NT2/D1 (cell line): Measurements from ENCODE around the gene RTN1.
"Not testable (repeated sequence)": the region's sequence is repeated elsewhere in the genome, so short reads cannot be mapped to it uniquely, and the experiment has no call there.

Experiments used
- DNase-seq: peaks from one replicate; pipeline ENCODE4 v3.0.0-alpha.2; 2011; ENCODE audit warnings: low read depth, low spot score
- H3K27me3 ChIP-seq: 2 replicates; pipeline ENCODE4 v1.6.0; 2011; ENCODE audit warnings: mild to moderate bottlenecking; ENCODE audit not compliant: insufficient read length, insufficient read depth
- H3K36me3 ChIP-seq: 2 replicates; pipeline ENCODE4 v1.6.1; 2011; ENCODE audit warnings: mild to moderate bottlenecking, low read length, mixed read lengths; ENCODE audit not compliant: insufficient read depth, insufficient read length
- H3K4me1 ChIP-seq: 2 replicates; pipeline ENCODE4 v1.5.1; 2011; ENCODE audit not compliant: insufficient read depth, insufficient read length
- H3K4me3 ChIP-seq: 2 replicates; pipeline ENCODE4 v1.5.1; 2011; ENCODE audit warnings: low read depth; ENCODE audit not compliant: insufficient read length
- H3K9ac ChIP-seq: 2 replicates; pipeline ENCODE4 v1.6.0; 2011; ENCODE audit warnings: low read depth; ENCODE audit not compliant: insufficient read length
- H3K9me3 ChIP-seq: 2 replicates; pipeline ENCODE4 v1.5.1; 2011; ENCODE audit warnings: mild to moderate bottlenecking, low read length; ENCODE audit not compliant: insufficient read depth
- SUZ12 ChIP-seq: IDR thresholded peaks from 2 replicates; pipeline ENCODE4 v1.6.1; 2011; ENCODE audit not compliant: insufficient read length, insufficient read depth; ENCODE audit errors: extremely low read depth
- YY1 ChIP-seq: IDR thresholded peaks from 2 replicates; pipeline ENCODE4 v1.6.1; 2011; ENCODE audit not compliant: insufficient read length, insufficient read depth
- ZNF274 ChIP-seq: IDR thresholded peaks from 2 replicates; pipeline ENCODE4 v1.6.1; 2011; ENCODE audit warnings: mild to moderate bottlenecking, low read depth, low read length

RTN1 gene

GRCh38 chr14:59679872-59680271 is 190.7 kb downstream of the RTN1 start:
- no peak for DNase-seq

GRCh38 chr14:59678352-59678751 is 192.2 kb downstream of the RTN1 start:
- H3K4me1 ChIP-seq: no peaks in the 10 kb centered on the region
- peaks cover 5% of the 10 kb centered on the region; the same call in 1 of the 2 replicates for H3K9me3 ChIP-seq
- DNase-seq: no peak
- H3K4me3 ChIP-seq: no peak overlapping the region
- TF ChIP-seq ZNF274: no peak
- no peak for TF ChIP-seq YY1
- no peak for TF ChIP-seq SUZ12
- H3K9ac ChIP-seq: no peak overlapping the region
- H3K36me3 ChIP-seq: no peaks in the 10 kb centered on the region
- H3K27me3 ChIP-seq: no peaks in the 10 kb centered on the region

More at GRCh38 chr14:59679872-59680271, 190.7 kb downstream of the RTN1 start:
- Histone ChIP-seq H3K36me3 (no peaks in the 10 kb centered on the region), H3K27me3 (no peaks in the 10 kb centered on the region), H3K4me3 (no peak overlapping the region), H3K4me1 (no peaks in the 10 kb centered on the region), H3K9ac (no peak overlapping the region), H3K9me3 (no peaks in the 10 kb centered on the region)
- no peak for TF ChIP-seq SUZ12
- TF ChIP-seq YY1: no peak
- no peak for TF ChIP-seq ZNF274

GRCh38 chr14:59677771-59678231 is 192.8 kb downstream of the RTN1 start:
- no peak overlapping the region for H3K9ac ChIP-seq
- TF ChIP-seq YY1: no peak
- no peak for TF ChIP-seq SUZ12
- TF ChIP-seq ZNF274: no peak
- no peaks in the 10 kb centered on the region for H3K36me3 ChIP-seq
- no peak overlapping the region for H3K4me3 ChIP-seq
- no peak for DNase-seq
- peaks cover 10% of the 10 kb centered on the region; the same call in 1 of the 2 replicates for H3K9me3 ChIP-seq
- H3K4me1 ChIP-seq: no peaks in the 10 kb centered on the region
- no peaks in the 10 kb centered on the region for H3K27me3 ChIP-seq

GRCh38 chr14:59675394-59675793 is 195.2 kb downstream of the RTN1 start:
- TF ChIP-seq SUZ12 (no peak), ZNF274 (no peak), YY1 (no peak)
- Histone ChIP-seq H3K36me3 (no peaks in the 10 kb centered on the region), H3K4me1 (no peaks in the 10 kb centered on the region), H3K9me3 (peaks cover 10% of the 10 kb centered on the region; the same call in 1 of the 2 replicates), H3K4me3 (no peak overlapping the region), H3K9ac (no peak overlapping the region), H3K27me3 (no peaks in the 10 kb centered on the region)
- no peak for DNase-seq

- TF ChIP-seq SUZ12: no peak
- TF ChIP-seq ZNF274: no peak
- TF ChIP-seq YY1: no peak
- Histone ChIP-seq H3K9ac (no peak overlapping the region), H3K36me3 (no peaks in the 10 kb centered on the region), H3K4me3 (no peak overlapping the region), H3K27me3 (no peaks in the 10 kb centered on the region), H3K9me3 (no peaks in the 10 kb centered on the region), H3K4me1 (no peaks in the 10 kb centered on the region)
- DNase-seq: no peak
Observed at GRCh38 chr14:59664741-59665140, 205.8 kb downstream of the RTN1 start.

- H3K9me3 ChIP-seq: no peaks in the 10 kb centered on the region
- H3K4me1 ChIP-seq: no peaks in the 10 kb centered on the region
- no peak for TF ChIP-seq YY1
- TF ChIP-seq ZNF274: no peak
- TF ChIP-seq SUZ12: no peak
- H3K36me3 ChIP-seq: no peaks in the 10 kb centered on the region
- no peaks in the 10 kb centered on the region for H3K27me3 ChIP-seq
- H3K4me3 ChIP-seq: no peak overlapping the region
- peak; percentile 1 for DNase-seq
- no peak overlapping the region for H3K9ac ChIP-seq
Observed at GRCh38 chr14:59657769-59658168, 212.8 kb downstream of the RTN1 start.

- Histone ChIP-seq H3K4me3 (no peak overlapping the region), H3K9me3 (no peaks in the 10 kb centered on the region), H3K4me1 (no peaks in the 10 kb centered on the region), H3K27me3 (no peaks in the 10 kb centered on the region), H3K9ac (no peak overlapping the region), H3K36me3 (no peaks in the 10 kb centered on the region)
- TF ChIP-seq SUZ12: no peak
- TF ChIP-seq YY1: no peak
- no peak for TF ChIP-seq ZNF274
- DNase-seq: no peak
Observed at GRCh38 chr14:59656473-59656872, 214.1 kb downstream of the RTN1 start.

GRCh38 chr14:59654131-59654530 is 216.4 kb downstream of the RTN1 start:
- DNase-seq, H3K9ac ChIP-seq, H3K4me3 ChIP-seq, H3K9me3 ChIP-seq, H3K27me3 ChIP-seq, H3K4me1 ChIP-seq, H3K36me3 ChIP-seq: not testable (repeated sequence)

- not testable (repeated sequence) for DNase-seq, H3K9ac ChIP-seq
Observed at GRCh38 chr14:59646832-59647231, 223.7 kb downstream of the RTN1 start.

More at GRCh38 chr14:59646832-59647231, 223.7 kb downstream of the RTN1 start:
- not testable (repeated sequence) for H3K4me3 ChIP-seq, H3K36me3 ChIP-seq, H3K4me1 ChIP-seq, H3K9me3 ChIP-seq, H3K27me3 ChIP-seq
